Brain microvascular endothelial cell (primary cell): Measurements from ENCODE around the gene CFAP54.

Experiments used
- DNase-seq: peaks from one replicate; pipeline ENCODE4 v3.0.0-alpha.2; 2020
- H3K27ac ChIP-seq: fragments of 250-450 bp; sonication (Bioruptor Pico); 2 replicates; pipeline ENCODE4 v1.5.1; 2020; ENCODE audit warnings: mild to moderate bottlenecking, moderate library complexity
- H3K27me3 ChIP-seq: fragments of 250-450 bp; sonication (Bioruptor Pico); replicated peaks from 2 replicates; pipeline ENCODE4 v1.5.1; 2020; ENCODE audit warnings: mild to moderate bottlenecking
- H3K36me3 ChIP-seq: fragments of 250-450 bp; sonication (Bioruptor Pico); replicated peaks from 2 replicates; pipeline ENCODE4 v1.5.1; 2020; ENCODE audit warnings: mild to moderate bottlenecking
- H3K4me3 ChIP-seq: 2 replicates; pipeline ENCODE4 v1.5.1; 2011; ENCODE audit warnings: low read depth, mild to moderate bottlenecking, control low read depth, low read length, moderate library complexity
- in situ Hi-C: cut with HindIII; loops from 2 replicates; pipeline ENCODE4 v1.10.0; 2017; ENCODE audit warnings: low sequenced_read_pairs, low pct_ligation_motif_present
- TF ChIP-seq, protein P1 (sequence below): IDR thresholded peaks from 2 replicates; pipeline ENCODE4 v1.5.1; 2011; ENCODE audit warnings: low read depth, mild to moderate bottlenecking, moderate library complexity, low read length, control low read depth, inconsistent platforms; ENCODE audit errors: missing control alignments

The CFAP54 gene

DNA sequence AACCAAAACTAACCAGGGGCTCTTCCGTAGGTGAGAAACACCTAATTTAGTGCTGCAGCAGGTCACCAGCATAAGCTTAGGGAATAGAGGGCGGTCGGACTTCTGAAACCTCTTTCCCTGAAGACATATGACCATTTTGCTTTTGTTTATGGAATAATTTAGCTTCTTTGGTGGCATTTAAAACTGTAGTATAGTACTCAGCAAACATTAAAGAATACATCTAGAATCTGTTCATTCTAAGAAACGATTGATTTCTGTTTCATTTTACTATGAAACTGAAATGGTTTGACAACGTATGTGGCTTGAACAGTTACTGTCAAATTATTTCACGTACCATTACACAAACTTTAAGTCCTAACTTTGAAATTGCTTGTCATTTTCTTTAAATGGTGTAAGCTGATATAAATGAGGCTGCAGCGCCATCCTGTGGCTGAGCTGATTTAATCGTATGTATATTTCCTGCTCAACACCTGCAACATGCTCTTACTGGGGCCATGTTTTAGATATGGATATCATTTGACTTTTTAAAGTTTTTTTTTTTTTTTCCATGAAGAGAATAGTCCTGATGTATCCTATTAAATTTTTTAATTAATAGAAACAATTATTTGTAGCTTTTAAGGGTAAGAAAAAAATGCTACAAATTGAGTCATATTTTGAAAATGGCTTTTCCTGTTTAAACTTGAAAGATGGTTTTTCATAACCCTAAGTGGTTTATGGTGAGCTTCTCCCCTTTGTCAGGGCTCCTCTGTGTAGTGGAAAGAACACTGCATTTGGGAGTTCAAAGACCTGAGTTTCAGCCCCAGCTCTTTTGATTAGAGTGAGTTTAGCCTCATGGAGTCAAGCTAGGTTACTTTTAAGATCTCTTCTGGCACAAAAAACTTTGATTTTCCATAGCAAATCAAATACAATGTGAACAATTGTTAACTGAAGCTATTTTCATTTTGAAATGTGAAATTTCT, 27.4 kb downstream of the CFAP54 start:
- peak; percentile 83 for DNase-seq
- peak overlapping the region; percentile 5 for H3K27ac ChIP-seq
- TF ChIP-seq, protein P1, sequence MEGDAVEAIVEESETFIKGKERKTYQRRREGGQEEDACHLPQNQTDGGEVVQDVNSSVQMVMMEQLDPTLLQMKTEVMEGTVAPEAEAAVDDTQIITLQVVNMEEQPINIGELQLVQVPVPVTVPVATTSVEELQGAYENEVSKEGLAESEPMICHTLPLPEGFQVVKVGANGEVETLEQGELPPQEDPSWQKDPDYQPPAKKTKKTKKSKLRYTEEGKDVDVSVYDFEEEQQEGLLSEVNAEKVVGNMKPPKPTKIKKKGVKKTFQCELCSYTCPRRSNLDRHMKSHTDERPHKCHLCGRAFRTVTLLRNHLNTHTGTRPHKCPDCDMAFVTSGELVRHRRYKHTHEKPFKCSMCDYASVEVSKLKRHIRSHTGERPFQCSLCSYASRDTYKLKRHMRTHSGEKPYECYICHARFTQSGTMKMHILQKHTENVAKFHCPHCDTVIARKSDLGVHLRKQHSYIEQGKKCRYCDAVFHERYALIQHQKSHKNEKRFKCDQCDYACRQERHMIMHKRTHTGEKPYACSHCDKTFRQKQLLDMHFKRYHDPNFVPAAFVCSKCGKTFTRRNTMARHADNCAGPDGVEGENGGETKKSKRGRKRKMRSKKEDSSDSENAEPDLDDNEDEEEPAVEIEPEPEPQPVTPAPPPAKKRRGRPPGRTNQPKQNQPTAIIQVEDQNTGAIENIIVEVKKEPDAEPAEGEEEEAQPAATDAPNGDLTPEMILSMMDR, result peak; percentile 59
- H3K36me3 ChIP-seq, result no peaks in the 10 kb centered on the region
- in situ Hi-C loops, result loop anchor here (25.0 kb wide), 2 partner anchors 104 to 454 kb away; partner anchors contain the start of gene CDK17
- no peak overlapping the region for H3K4me3 ChIP-seq
- no peaks in the 10 kb centered on the region for H3K27me3 ChIP-seq

DNA sequence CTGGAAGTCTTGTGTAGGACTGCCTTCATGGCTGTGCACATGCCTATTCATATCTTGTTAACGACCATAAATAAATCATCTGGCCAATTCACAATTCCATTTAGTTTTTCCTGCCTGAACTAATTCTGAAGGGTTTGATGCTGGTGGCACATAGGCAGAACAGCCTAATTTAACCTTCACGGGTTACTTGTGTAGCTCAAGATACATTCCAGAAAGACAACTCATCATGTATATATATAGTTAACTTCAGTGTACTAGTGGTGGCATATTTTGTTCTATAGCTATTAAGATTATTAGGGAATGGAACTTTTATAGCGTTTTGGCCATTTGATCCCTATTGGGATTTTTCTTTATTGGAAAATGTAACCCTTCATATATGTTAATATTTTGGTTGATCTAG, 31.4 kb downstream of the CFAP54 start:
- Histone ChIP-seq H3K4me3 (no peak overlapping the region), H3K27me3 (no peaks in the 10 kb centered on the region), H3K36me3 (no peaks in the 10 kb centered on the region), H3K27ac (no peak overlapping the region)
- TF ChIP-seq, protein P1, result no peak
- in situ Hi-C loops, result loop anchor here (25.0 kb wide), 2 partner anchors 108 to 458 kb away; partner anchors contain the start of gene CDK17
- no peak for DNase-seq

DNA sequence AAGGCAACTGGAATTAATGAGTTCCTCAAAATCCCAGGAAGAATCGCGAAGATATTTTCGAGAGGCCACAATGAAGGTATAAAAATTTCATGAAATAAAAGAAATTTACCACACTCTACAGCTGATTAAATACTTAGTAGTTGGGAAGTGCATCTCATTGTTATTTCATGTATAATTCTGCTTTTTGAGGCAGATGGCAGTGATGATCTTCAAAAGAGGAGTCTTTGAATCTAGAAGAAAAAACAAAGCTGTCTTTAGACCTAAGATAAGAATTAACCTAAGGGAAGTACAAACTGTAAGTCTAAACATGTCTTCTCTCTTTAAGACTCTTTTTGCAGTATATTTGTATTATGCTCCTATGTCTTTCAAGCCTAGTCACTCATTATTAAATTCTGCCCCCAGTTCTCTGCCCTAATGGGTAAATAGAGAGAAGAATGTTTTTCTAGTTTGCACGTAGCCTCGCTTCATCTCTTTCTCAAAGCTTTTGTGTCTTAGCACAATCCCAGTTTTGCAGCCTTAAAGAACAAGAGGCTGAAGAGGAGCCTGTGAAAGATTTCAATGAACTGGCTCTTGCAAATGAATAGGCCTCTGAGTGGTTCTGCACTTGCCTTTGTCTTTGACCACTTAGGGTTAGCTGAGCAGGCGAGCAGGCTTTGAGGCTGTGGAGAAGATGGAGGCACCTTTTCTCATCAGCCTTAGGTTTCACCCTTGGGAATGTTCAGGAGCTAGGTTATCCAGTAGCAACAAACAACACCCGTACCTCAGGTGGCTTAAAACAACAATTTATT, 32.7 kb downstream of the CFAP54 start:
- TF ChIP-seq, protein P1, result no peak
- in situ Hi-C loops, result loop anchor here (25.0 kb wide), 2 partner anchors 110 to 460 kb away; partner anchors contain the start of gene CDK17
- Histone ChIP-seq H3K4me3 (no peak overlapping the region), H3K27me3 (no peaks in the 10 kb centered on the region), H3K27ac (no peak overlapping the region), H3K36me3 (no peaks in the 10 kb centered on the region)
- DNase-seq, result no peak

DNA sequence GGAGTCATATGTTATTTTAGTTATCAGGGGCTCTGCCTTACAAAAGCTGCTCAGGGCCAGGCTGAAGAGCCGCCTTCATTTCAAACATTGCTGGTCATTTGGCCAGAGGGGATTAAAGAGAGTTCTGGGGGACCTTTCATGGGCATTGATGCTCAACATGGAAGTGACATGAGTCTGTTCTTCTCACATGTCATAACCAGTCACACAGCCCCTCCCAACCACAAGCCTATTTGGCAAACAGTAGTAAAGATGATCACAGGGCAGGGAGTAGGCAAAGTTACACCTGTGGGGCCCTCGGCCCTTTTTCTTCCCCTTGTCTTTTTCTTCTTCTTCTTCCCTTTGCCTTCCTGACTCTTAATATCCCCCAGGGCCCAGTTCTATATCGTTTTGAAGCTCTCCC, 33.3 kb downstream of the CFAP54 start:
- Histone ChIP-seq H3K4me3 (no peak overlapping the region), H3K36me3 (no peaks in the 10 kb centered on the region), H3K27ac (no peak overlapping the region), H3K27me3 (no peaks in the 10 kb centered on the region)
- in situ Hi-C loops, result loop anchor here (25.0 kb wide), 2 partner anchors 110 to 460 kb away; partner anchors contain the start of gene CDK17
- TF ChIP-seq, protein P1, result no peak
- DNase-seq, result no peak

DNA sequence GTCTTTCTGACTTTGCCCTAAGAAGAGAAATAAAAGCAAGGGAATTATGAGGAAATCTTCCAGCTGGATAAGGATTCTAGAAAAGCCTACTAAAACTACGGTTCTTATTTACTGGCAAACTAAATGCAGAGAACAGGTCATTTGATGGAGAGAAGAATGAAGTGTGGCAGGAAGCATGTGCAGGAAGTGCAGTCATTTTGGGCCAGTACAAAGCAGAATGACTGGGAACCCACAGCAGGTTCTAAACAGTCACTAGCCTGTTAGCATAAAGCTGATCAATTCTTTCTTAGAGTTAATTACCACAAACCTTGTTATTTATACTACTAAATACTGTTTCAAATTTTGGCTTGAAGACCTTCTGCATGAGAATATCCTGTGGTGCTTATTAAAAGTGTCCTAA, 36.7 kb downstream of the CFAP54 start:
- Histone ChIP-seq H3K36me3 (no peaks in the 10 kb centered on the region), H3K27me3 (no peaks in the 10 kb centered on the region), H3K4me3 (no peak overlapping the region), H3K27ac (no peak overlapping the region)
- DNase-seq, result no peak
- in situ Hi-C loops, result no loop called here
- TF ChIP-seq, protein P1, result no peak
